ENCODE results near the gene OR10Z1.

The OR10Z1 gene, protein sequence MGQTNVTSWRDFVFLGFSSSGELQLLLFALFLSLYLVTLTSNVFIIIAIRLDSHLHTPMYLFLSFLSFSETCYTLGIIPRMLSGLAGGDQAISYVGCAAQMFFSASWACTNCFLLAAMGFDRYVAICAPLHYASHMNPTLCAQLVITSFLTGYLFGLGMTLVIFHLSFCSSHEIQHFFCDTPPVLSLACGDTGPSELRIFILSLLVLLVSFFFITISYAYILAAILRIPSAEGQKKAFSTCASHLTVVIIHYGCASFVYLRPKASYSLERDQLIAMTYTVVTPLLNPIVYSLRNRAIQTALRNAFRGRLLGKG

GRCh38 chr1:158604968-158605367 lies at the start of gene OR10Z1:
OR10Z1 (plus strand) TSS chr1:158605268; CDS start chr1:158606439, 1,171 bp downstream.
- DNase-seq: no peak

GRCh38 chr1:158559696-158560095 lies 45.4 kb upstream of the OR10Z1 start:
- no peak for DNase-seq

GRCh38 chr1:158563853-158564252 lies 41.2 kb upstream of the OR10Z1 start:
- DNase-seq: no peak

DNA sequence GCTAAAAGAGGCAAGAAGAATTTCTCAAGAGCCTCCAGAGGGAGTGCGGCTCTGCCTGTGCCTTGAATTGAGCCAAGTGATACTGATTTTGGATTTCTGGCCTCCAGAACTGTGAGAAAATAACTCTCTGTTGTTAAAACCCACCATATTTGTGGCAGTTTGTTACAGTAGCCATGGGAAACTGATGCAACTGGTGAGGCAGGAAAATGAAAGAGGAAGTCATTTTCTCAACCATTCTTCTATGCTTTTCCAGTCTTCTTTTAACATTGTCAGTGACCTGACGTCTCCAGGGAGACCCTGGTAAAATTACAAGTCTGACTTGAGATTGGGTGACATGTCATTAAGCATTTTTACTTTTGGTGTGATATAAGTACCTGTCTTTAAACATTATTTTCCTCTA lies 40.5 kb upstream of the OR10Z1 start:
- DNase-seq: no peak

DNA sequence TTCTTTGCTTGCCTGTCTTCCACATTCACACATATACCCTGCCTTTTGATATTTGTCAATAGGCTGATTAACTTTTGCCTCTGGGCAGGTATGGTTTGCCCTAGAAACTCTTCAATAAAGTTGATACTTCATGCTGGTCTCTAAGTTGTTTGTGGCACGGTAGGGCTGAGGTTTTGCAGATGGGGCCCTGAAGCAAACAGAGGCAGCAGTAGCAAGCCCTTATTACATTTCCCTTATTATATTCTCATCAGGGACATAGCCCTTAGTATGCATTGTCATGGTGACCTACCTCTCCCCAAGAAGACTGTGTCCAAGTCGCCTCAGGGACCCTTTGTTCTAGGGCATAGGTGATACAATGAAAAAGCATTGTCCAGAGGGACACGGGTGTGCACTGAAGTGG lies 34.6 kb upstream of the OR10Z1 start, which contains the start of gene OR6P1:
OR6P1 (minus strand) TSS at position 101 of the 400 bp plus-strand sequence. CDS start 6,976 bp downstream, outside the sequence.
- no peak for DNase-seq

- DNase-seq: no peak
Measured at GRCh38 chr1:158572226-158572625, 32.8 kb upstream of the OR10Z1 start.

GRCh38 chr1:158577561-158577960 lies 27.5 kb upstream of the OR10Z1 start:
- DNase-seq: no peak

DNA sequence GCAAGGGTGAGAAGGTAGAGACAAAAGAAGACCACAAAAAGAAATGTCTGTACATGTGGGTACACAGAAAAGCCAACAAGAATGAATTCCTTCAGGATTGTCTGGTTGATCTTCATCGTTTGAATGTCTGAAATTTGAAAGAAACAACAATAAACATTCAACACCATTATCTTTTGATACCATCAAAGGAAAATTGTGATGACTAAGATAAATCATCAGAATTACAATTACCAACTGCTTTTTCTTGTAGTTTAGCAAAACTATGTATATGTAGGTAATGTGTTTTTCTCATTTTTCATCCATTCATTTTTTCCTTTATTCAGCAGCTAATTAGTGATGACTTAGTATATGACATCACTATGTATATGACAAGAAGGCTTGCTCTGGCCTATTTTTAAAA lies 25.3 kb upstream of the OR10Z1 start, which contains the start of gene OR10X1:
OR10X1 (minus strand) TSS at position 167 of the 400 bp plus-strand sequence; CDS start at position 167, 0 bp downstream.
- no peak for DNase-seq

DNA sequence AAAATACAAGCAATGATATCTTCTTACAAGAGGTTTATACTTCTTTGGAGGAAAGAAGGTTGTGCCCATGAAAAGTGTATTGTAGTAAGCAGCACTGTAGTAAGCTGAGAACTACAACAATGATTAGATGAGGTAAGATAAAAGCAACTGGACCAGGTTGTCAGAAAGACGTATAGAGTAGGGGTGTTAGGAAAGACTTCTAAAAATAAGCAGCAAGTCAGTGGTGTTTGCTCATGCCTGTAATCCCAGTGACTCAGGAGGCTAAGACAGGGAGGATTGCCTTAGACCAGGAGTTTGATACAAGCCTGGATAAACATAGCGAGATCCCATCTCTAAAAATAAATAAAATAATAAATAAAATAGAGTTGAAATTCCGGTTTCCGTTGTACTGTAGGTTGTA lies 21.1 kb upstream of the OR10Z1 start:
- no peak for DNase-seq

DNA sequence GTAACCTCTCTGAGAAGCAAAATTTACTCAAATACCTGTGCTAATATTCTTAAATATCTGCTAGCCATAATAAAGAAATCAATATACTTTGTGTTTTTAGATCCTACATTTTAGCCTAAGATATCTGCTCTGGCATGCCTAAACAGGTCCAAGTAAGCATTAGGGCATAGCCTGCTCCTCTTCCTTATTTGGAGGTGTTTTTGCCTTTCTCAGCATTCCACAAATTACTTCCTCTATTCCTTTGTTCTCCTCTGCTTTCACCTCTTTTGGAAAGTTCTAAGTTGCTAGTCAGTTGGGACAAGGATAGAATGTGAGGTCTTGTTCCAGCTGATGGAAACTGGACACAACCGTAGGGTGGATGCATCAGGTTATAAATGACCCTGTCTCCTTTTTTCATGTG lies 18.1 kb upstream of the OR10Z1 start:
- no peak for DNase-seq

- no peak for DNase-seq
Measured at GRCh38 chr1:158600735-158601134, 4.3 kb upstream of the OR10Z1 start.

GRCh38 chr1:158607296-158607695 lies 2.2 kb downstream of the OR10Z1 start:
- DNase-seq: no peak

GRCh38 chr1:158611916-158612315 lies 6.8 kb downstream of the OR10Z1 start:
- DNase-seq: no peak

- DNase-seq: no peak
Measured at GRCh38 chr1:158613764-158614163, 8.7 kb downstream of the OR10Z1 start.

- DNase-seq: no peak
Measured at GRCh38 chr1:158638146-158638545, 33.1 kb downstream of the OR10Z1 start.

DNA sequence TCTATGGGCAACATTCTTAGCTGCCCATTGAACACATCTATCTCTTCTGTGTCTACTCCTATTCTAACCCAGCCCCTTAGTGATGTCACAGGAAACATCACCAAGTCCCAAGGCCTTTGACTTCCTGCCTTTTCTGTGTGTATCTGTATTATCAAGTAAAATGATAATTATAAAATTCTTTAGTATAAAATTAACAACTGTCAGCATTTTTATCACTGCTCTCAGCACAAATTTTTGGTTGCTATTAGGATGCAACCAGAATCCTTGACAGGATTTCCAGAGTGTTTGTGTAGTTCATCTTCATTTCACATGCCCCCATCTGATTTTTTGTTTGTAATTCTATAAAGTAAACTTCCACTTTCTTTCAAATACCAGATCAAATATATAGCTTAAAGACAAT lies 33.8 kb downstream of the OR10Z1 start:
- no peak for DNase-seq

DNA sequence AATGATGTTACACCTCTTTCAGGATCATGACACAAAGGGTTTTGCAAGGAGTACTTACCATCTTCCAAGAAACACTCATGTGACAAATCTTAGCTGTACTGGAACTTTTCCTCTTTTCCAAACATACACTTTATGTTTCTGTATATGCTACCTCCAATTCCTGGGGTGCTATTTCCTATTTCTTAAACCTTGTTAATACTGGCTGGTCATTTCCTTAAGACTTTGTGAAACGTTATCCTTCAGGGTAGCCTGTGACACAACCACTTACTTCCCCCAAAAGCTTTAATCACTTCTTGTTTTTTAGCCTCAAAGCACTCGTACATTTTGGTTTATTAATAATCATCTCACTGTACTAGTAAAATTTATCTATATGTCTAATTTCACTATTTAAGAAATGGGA lies 39.4 kb downstream of the OR10Z1 start:
- DNase-seq: no peak

- no peak for DNase-seq
Measured at GRCh38 chr1:158646465-158646864, 41.4 kb downstream of the OR10Z1 start.

DNA sequence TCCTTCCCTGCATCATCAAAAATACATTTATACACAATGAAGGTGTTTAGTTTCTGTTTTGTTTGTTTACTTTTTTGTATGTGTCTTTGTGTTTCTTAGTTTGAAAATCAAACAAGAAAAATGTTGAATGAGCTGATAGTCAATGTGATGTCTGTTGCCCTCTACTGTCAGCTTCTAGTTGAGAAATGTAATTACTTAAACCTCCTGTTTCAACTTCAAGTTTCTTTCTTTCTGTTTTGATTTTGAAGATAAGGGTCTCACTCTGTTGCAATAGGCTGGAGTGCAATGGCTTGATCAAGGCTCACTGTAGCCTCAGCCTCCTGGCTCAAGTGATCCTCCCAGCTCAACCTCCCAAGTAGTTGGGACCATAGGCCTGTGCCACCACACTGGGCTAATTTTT lies 44.0 kb downstream of the OR10Z1 start:
- no peak for DNase-seq

GRCh38 chr1:158652721-158653334 lies 47.8 kb downstream of the OR10Z1 start:
- DNase-seq: no peak

GRCh38 chr1:158654086-158654485 lies 49.0 kb downstream of the OR10Z1 start:
- DNase-seq: no peak

DNA sequence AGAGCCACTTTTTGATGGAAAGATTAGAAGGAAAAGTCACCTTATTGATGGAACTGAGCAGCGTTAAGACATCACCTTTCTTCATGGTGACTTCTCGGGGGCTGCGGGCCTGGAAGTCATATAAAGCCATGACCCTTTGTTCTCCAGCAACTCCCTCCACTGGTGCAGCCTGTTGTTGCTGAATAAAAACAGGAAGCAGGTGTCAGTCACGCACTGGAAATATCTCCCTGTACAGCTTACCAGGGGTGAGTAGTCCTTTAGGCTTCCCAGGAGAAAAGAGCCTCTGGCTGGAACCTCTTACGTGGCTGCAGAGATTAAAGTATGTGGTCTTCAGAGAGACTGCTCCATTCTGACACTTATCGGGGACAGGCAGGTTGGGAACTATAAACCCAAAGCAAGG lies 49.5 kb downstream of the OR10Z1 start:
- no peak for DNase-seq

Measured in SW 1271 (cell line).